GM12891 (cell line): ENCODE data around the gene SPEM3.
A peak's percentile ranks its signal among the peaks of the same experiment; 100 is the strongest.
"Not testable (repeated sequence)": the region's sequence is repeated elsewhere in the genome, so short reads cannot be mapped to it uniquely, and the experiment has no call there.

ENCODE experiments used
- DNase-seq: peaks from one replicate; pipeline ENCODE4 v3.0.0; 2011; ENCODE audit warnings: low spot score; ENCODE audit not compliant: insufficient read length
- FAIRE-seq: peaks from 2 replicates; lab custom pipeline; 2011; peaks lifted over from hg19 to GRCh38; lab: Jason Lieb, UNC
- PAX5 ChIP-seq: IDR thresholded peaks from 2 replicates; pipeline ENCODE4 v1.6.1; 2011; ENCODE audit warnings: low read length, moderate library complexity, mild to moderate bottlenecking; ENCODE audit not compliant: insufficient read depth, severe bottlenecking
- POLR2A ChIP-seq: IDR thresholded peaks from 2 replicates; pipeline ENCODE4 v1.6.1; 2011; ENCODE audit warnings: low read depth, low read length, control low read depth
- POLR2AphosphoS5 ChIP-seq: IDR thresholded peaks from 2 replicates; pipeline ENCODE4 v1.6.1; 2011; ENCODE audit warnings: low read depth, low read length, control low read depth
- POU2F2 ChIP-seq: IDR thresholded peaks from 2 replicates; pipeline ENCODE4 v1.6.1; 2011; ENCODE audit warnings: low read depth, mild to moderate bottlenecking, control low read depth, low read length, moderate library complexity
- SPI1 ChIP-seq: IDR thresholded peaks from 2 replicates; pipeline ENCODE4 v1.6.1; 2011; ENCODE audit warnings: low read depth, low read length, control low read depth
- TAF1 ChIP-seq: IDR thresholded peaks from 2 replicates; pipeline ENCODE4 v1.6.1; 2011; ENCODE audit warnings: low read depth, low read length, control low read depth

SPEM3 gene

GRCh38 chr17:7462474-7463371 lies 34.1 kb downstream of the SPEM3 start:
- no peak for DNase-seq
- FAIRE-seq = no peak
- TF ChIP-seq TAF1 = no peak
- TF ChIP-seq PAX5 = no peak
- TF ChIP-seq POLR2AphosphoS5 = no peak
- TF ChIP-seq SPI1 = no peak
- TF ChIP-seq POU2F2 = no peak

- no peak for TF ChIP-seq SPI1
- no peak for TF ChIP-seq POLR2A
- no peak for TF ChIP-seq TAF1
- TF ChIP-seq POLR2AphosphoS5 = no peak
- no peak for TF ChIP-seq POU2F2
- TF ChIP-seq PAX5 = no peak
- DNase-seq = no peak
- no peak for FAIRE-seq
These were observed 34.8 kb downstream of the SPEM3 start for GRCh38 chr17:7463372-7463846.

GRCh38 chr17:7464081-7464480 lies 35.4 kb downstream of the SPEM3 start:
- DNase-seq = no peak
- no peak for FAIRE-seq
- no peak for TF ChIP-seq POU2F2
- no peak for TF ChIP-seq TAF1
- TF ChIP-seq POLR2A = no peak
- no peak for TF ChIP-seq SPI1
- no peak for TF ChIP-seq PAX5

GRCh38 chr17:7465597-7466275 lies 37.1 kb downstream of the SPEM3 start:
- DNase-seq = no peak
- TF ChIP-seq POLR2A (no peak), SPI1 (no peak), POLR2AphosphoS5 (no peak), PAX5 (no peak), TAF1 (no peak), POU2F2 (no peak)
- FAIRE-seq = no peak

- DNase-seq (no peak), FAIRE-seq (no peak)
- TF ChIP-seq SPI1 (no peak), POLR2AphosphoS5 (no peak), POLR2A (no peak), PAX5 (no peak), POU2F2 (no peak), TAF1 (no peak)
These were observed 37.6 kb downstream of the SPEM3 start for GRCh38 chr17:7466318-7466638.

- no peak for TF ChIP-seq POLR2AphosphoS5
- TF ChIP-seq SPI1 = no peak
- TF ChIP-seq POLR2A = no peak
- TF ChIP-seq TAF1 = no peak
- TF ChIP-seq POU2F2 = no peak
- no peak for TF ChIP-seq PAX5
- DNase-seq = no peak
- FAIRE-seq = no peak
These were observed 38.1 kb downstream of the SPEM3 start for GRCh38 chr17:7466639-7467341.

- FAIRE-seq = no peak
- no peak for DNase-seq
- TF ChIP-seq POU2F2 (peak; percentile 17; the same call in 1 of the 2 replicates), TAF1 (no peak)
These were observed 38.8 kb downstream of the SPEM3 start for GRCh38 chr17:7467498-7467897.

GRCh38 chr17:7468290-7468689 lies 39.6 kb downstream of the SPEM3 start:
- TF ChIP-seq POU2F2 (no peak), POLR2A (no peak), PAX5 (no peak), SPI1 (no peak)
- no peak for DNase-seq
- no peak for FAIRE-seq

GRCh38 chr17:7468804-7469389 lies 40.2 kb downstream of the SPEM3 start:
- DNase-seq (no peak), FAIRE-seq (no peak)
- TF ChIP-seq POLR2A (no peak), POU2F2 (no peak), TAF1 (no peak), PAX5 (no peak), POLR2AphosphoS5 (no peak), SPI1 (no peak)

- DNase-seq, FAIRE-seq: not testable (repeated sequence)
These were observed 41.2 kb downstream of the SPEM3 start for GRCh38 chr17:7469843-7470242.

GRCh38 chr17:7470457-7470973 lies 41.9 kb downstream of the SPEM3 start:
- FAIRE-seq, DNase-seq: not testable (repeated sequence)
